Gastroesophageal sphincter (tissue), 4 donors: ENCODE measurements around the gene KLHDC7B. TPM values are rescaled to one million over a fixed set of nuclear protein-coding genes. Genes with fewer than 3 reads are reported as not detected.

Experiments
- ATAC-seq: fragments of 150-250 bp; one replicate; pipeline ENCODE4 v1.9.1; 2016; ENCODE audit warnings: mild to moderate bottlenecking, moderate library complexity
- H3K27ac ChIP-seq, 4 donors: fragments of 200-600 bp; sonication (generic) in 3 of 4; 1 replicate in 3 of 4; 2 replicates in 1 of 4; pipeline ENCODE4 v1.5.1; 2016 to 2019
- H3K27me3 ChIP-seq: fragments of 200-600 bp; sonication (generic); one replicate; pipeline ENCODE4 v1.5.1; 2019
- H3K36me3 ChIP-seq, 2 donors: fragments of 200-600 bp; sonication (generic); one replicate each; pipeline ENCODE4 v1.5.1; 2019; ENCODE audit warnings: control low read depth in 1 of 2
- H3K4me1 ChIP-seq, 3 donors: fragments of 200-600 bp; sonication (generic); 1 replicate in 2 of 3; 2 replicates in 1 of 3; pipeline ENCODE4 v1.5.1; 2016 to 2019; ENCODE audit warnings: control low read depth in 2 of 3
- H3K4me3 ChIP-seq, 2 donors: fragments of 200-600 bp; sonication (generic); one replicate each; pipeline ENCODE4 v1.5.1; 2019; ENCODE audit warnings: mild to moderate bottlenecking in 1 of 2, moderate library complexity in 1 of 2
- H3K9me3 ChIP-seq, 3 donors: fragments of 200-600 bp; sonication (generic); one replicate each; pipeline ENCODE4 v1.5.1; 2017 to 2019; ENCODE audit warnings: control low read depth in 2 of 3
- EP300 ChIP-seq: sonication (generic); formaldehyde crosslinking; IDR thresholded peaks from one replicate; pipeline ENCODE4 v1.6.1; 2017; ENCODE audit warnings: antibody characterized with exemption, mild to moderate bottlenecking
- POLR2A ChIP-seq, 2 donors: fragments of 450-650 bp; IDR thresholded peaks; one replicate each; pipeline ENCODE4 v1.6.1; 2017; ENCODE audit warnings: antibody characterized with exemption in 2 of 2, mild to moderate bottlenecking in 2 of 2, moderate library complexity in 1 of 2
- POLR2AphosphoS5 ChIP-seq: sonication (generic); formaldehyde crosslinking; IDR thresholded peaks from one replicate; pipeline ENCODE4 v1.6.1; 2017; ENCODE audit warnings: antibody characterized with exemption
- WGBS, 2 donors: methylation state at CpG; one replicate each; pipeline ENCODE4 v1.1.5; 2018; ENCODE audit warnings: low coverage in 1 of 2; 5-methylcytosine and 5-hydroxymethylcytosine counted together
- total RNA-seq, 4 donors: library from RNA; depleted of rRNA; stranded (reverse); fragments of >200 nt; gene quantifications; one replicate each; pipeline ENCODE4 v1.1.0, GENCODE V29; 2016
- TF ChIP-seq, protein P1 (sequence below), 4 experiments: fragments of 200-600 bp in 2 of 4; fragments of 450-650 bp in 2 of 4; sonication (generic) in 1 of 4; IDR thresholded peaks; one replicate each; pipeline ENCODE4 v1.5.1; 2017 to 2019; ENCODE audit warnings: antibody characterized with exemption in 4 of 4, mild to moderate bottlenecking in 2 of 4, moderate library complexity in 2 of 4

Gene KLHDC7B
- total RNA-seq, 4 donors from 2014 or later: 0.08 to 0.31 (median 0.27) TPM; not detected in 1

GRCh38 chr22:50529416-50529896, 16.2 kb upstream of the KLHDC7B start:
- H3K4me1 ChIP-seq: peaks cover 0 to 76% (median 34%) of the 10 kb centered on the region in 3 donors
- ATAC-seq: no peak

GRCh38 chr22:50529897-50530579, 15.7 kb upstream of the KLHDC7B start, which contains the start of gene TYMP:
Gene TYMP (minus strand): TSS chr22:50530012. CDS start chr22:50529709, 303 bp downstream.
- H3K36me3 ChIP-seq: no peaks in the 10 kb centered on the region
- peak within 1 kb of the TSS; percentile 35 to 63 for H3K4me3 ChIP-seq
- H3K27me3 ChIP-seq: peaks cover 61% of the 10 kb centered on the region
- peak; percentile 56 for ATAC-seq
- peaks cover 0 to 70% (median 30%) of the 10 kb centered on the region in 3 donors for H3K4me1 ChIP-seq
- peak; percentile 63 for TF ChIP-seq POLR2A (IDR thresholded peaks at IDR 0.05)
- TF ChIP-seq, protein P1, sequence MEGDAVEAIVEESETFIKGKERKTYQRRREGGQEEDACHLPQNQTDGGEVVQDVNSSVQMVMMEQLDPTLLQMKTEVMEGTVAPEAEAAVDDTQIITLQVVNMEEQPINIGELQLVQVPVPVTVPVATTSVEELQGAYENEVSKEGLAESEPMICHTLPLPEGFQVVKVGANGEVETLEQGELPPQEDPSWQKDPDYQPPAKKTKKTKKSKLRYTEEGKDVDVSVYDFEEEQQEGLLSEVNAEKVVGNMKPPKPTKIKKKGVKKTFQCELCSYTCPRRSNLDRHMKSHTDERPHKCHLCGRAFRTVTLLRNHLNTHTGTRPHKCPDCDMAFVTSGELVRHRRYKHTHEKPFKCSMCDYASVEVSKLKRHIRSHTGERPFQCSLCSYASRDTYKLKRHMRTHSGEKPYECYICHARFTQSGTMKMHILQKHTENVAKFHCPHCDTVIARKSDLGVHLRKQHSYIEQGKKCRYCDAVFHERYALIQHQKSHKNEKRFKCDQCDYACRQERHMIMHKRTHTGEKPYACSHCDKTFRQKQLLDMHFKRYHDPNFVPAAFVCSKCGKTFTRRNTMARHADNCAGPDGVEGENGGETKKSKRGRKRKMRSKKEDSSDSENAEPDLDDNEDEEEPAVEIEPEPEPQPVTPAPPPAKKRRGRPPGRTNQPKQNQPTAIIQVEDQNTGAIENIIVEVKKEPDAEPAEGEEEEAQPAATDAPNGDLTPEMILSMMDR (IDR thresholded peaks at IDR 0.05): no peak
- TF ChIP-seq POLR2AphosphoS5: peak; percentile 66
- no CpG with 5 or more reads among the region's 92 CpGs for WGBS, 2 donors
- no peaks in the 10 kb centered on the region for H3K9me3 ChIP-seq
- H3K27ac ChIP-seq: peak within 1 kb of the TSS; percentile 25 to 90 (median 86)

More at GRCh38 chr22:50529416-50529896, 16.2 kb upstream of the KLHDC7B start:
- Histone ChIP-seq H3K9me3 (no peaks in the 10 kb centered on the region), H3K27ac (peak overlapping the region; percentile 25 to 90 (median 86)), H3K27me3 (peaks cover 55% of the 10 kb centered on the region), H3K36me3 (no peaks in the 10 kb centered on the region), H3K4me3 (peak overlapping the region; percentile 35 to 63)
- WGBS, 2 donors: no CpG with 5 or more reads among the region's 50 CpGs
- TF ChIP-seq POLR2AphosphoS5 (no peak), EP300 (no peak), POLR2A (IDR thresholded peaks at IDR 0.05) (no peak)

DNA sequence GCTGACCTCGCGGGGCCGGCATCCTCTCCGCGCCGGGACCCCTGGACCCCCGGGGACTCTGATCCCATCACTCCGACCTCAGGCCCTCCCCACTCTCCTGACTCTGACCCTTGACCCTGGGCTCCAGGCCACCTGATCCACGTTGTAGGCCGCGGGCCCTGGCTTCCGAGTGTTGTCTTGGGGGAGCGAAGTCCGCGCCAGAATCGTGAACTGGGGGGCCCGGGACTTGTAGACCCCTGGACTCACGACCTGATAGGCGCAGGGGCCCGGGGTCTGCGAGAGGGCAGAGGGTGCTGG, 15.2 kb upstream of the KLHDC7B start:
- H3K9me3 ChIP-seq: no peaks in the 10 kb centered on the region
- TF ChIP-seq, protein P1 (IDR thresholded peaks at IDR 0.05): no peak
- TF ChIP-seq EP300: no peak
- no peak for TF ChIP-seq POLR2A (IDR thresholded peaks at IDR 0.05)
- no peak for TF ChIP-seq POLR2AphosphoS5
- no CpG with 5 or more reads among the region's 21 CpGs for WGBS, 2 donors
- peak overlapping the region; percentile 35 to 63 for H3K4me3 ChIP-seq
- no peaks in the 10 kb centered on the region for H3K36me3 ChIP-seq
- peak overlapping the region; percentile 1 to 90 (median 86) for H3K27ac ChIP-seq
- H3K27me3 ChIP-seq: peaks cover 66% of the 10 kb centered on the region
- peaks cover 0 to 69% (median 30%) of the 10 kb centered on the region in 3 donors for H3K4me1 ChIP-seq
- ATAC-seq: no peak

GRCh38 chr22:50530877-50531545, 14.7 kb upstream of the KLHDC7B start:
- peak; percentile 57 for ATAC-seq
- Histone ChIP-seq H3K27me3 (peaks cover 70% of the 10 kb centered on the region), H3K4me1 (peaks cover 0 to 65% (median 30%) of the 10 kb centered on the region in 3 donors), H3K27ac (peak overlapping the region; percentile 1 to 90 (median 86)), H3K9me3 (no peaks in the 10 kb centered on the region), H3K36me3 (no peaks in the 10 kb centered on the region), H3K4me3 (peak overlapping the region; percentile 35 to 63)
- TF ChIP-seq, protein P1 (IDR thresholded peaks at IDR 0.05): no peak
- peak; percentile 46 for TF ChIP-seq POLR2AphosphoS5
- peak; percentile 55 to 61 for TF ChIP-seq POLR2A (IDR thresholded peaks at IDR 0.05)
- WGBS, 2 donors: 13 to 19% methylated on average over 3 to 8 of the region's 53 CpGs

- peak overlapping the region; percentile 1 to 90 (median 86) for H3K27ac ChIP-seq
- H3K4me1 ChIP-seq: peaks cover 0 to 60% (median 25%) of the 10 kb centered on the region in 3 donors
- peak overlapping the region; percentile 35 to 63 for H3K4me3 ChIP-seq
- no peak for TF ChIP-seq EP300
- TF ChIP-seq POLR2AphosphoS5: no peak
- TF ChIP-seq POLR2A (IDR thresholded peaks at IDR 0.05): peak in 1 of 2 donors; percentile 9
- no peaks in the 10 kb centered on the region for H3K36me3 ChIP-seq
- ATAC-seq: peak; percentile 20
- no peaks in the 10 kb centered on the region for H3K9me3 ChIP-seq
- H3K27me3 ChIP-seq: peaks cover 76% of the 10 kb centered on the region
- WGBS, 2 donors: no CpG with 5 or more reads among the region's 44 CpGs
These were observed 14.1 kb upstream of the KLHDC7B start for GRCh38 chr22:50531546-50531961.
